Esophagus muscularis mucosa (tissue), 4 donors: ENCODE results near the gene ATP5PD. TPM values are rescaled to one million over a fixed set of nuclear protein-coding genes. Genes with fewer than 3 reads are reported as not detected.
A peak's percentile ranks its signal among the peaks of the same experiment; 100 is the strongest.

Experiments
- DNase-seq: peaks from one replicate; pipeline ENCODE4 v3.0.0-alpha.2; 2017; ENCODE audit errors: extremely low spot score
- H3K27ac ChIP-seq, 4 donors: fragments of 200-600 bp; sonication (generic); replicated peaks in 1 of 4; 1 replicate in 3 of 4; 2 replicates in 1 of 4; pipeline ENCODE4 v1.5.1; 2016 to 2019; ENCODE audit warnings: mild to moderate bottlenecking in 1 of 4
- H3K27me3 ChIP-seq, 4 donors: fragments of 200-600 bp; sonication (generic); one replicate each; pipeline versions ENCODE4 v1.5.1 to v1.6.0; 2016 to 2019
- H3K36me3 ChIP-seq, 4 donors: fragments of 200-600 bp; sonication (generic); one replicate each; pipeline ENCODE4 v1.5.1; 2016 to 2019
- H3K4me1 ChIP-seq, 4 donors: fragments of 200-600 bp; sonication (generic); one replicate each; pipeline ENCODE4 v1.5.1; 2016 to 2019
- H3K4me3 ChIP-seq, 4 donors: fragments of 200-600 bp; sonication (generic); 1 replicate in 2 of 4; 2 replicates in 2 of 4; pipeline ENCODE4 v1.5.1; 2016 to 2019; ENCODE audit warnings: mild to moderate bottlenecking in 4 of 4, moderate library complexity in 1 of 4
- H3K9me3 ChIP-seq, 4 donors: fragments of 200-600 bp; sonication (generic); 1 replicate in 3 of 4; 2 replicates in 1 of 4; pipeline ENCODE4 v1.5.1; 2016 to 2019
- CTCF ChIP-seq, 3 experiments: fragments of 200-600 bp in 2 of 3; fragments of 450-650 bp in 1 of 3; sonication (generic) in 2 of 3; IDR thresholded peaks; one replicate each; pipeline ENCODE4 v1.5.1; 2017 to 2019; ENCODE audit warnings: antibody characterized with exemption in 3 of 3, mild to moderate bottlenecking in 2 of 3, moderate library complexity in 1 of 3
- EP300 ChIP-seq: sonication (generic); formaldehyde crosslinking; IDR thresholded peaks from one replicate; pipeline ENCODE4 v1.6.1; 2017; ENCODE audit warnings: antibody characterized with exemption
- POLR2A ChIP-seq: fragments of 450-650 bp; IDR thresholded peaks from one replicate; pipeline ENCODE4 v1.6.1; 2017; ENCODE audit warnings: antibody characterized with exemption, moderate library complexity, mild to moderate bottlenecking, low read depth
- POLR2AphosphoS5 ChIP-seq, 2 donors: sonication (generic); formaldehyde crosslinking; IDR thresholded peaks; one replicate each; pipeline ENCODE4 v1.6.1; 2017; ENCODE audit warnings: antibody characterized with exemption in 2 of 2
- WGBS: methylation state at CpG from one replicate; pipeline ENCODE4 v1.1.5; 2018; 5-methylcytosine and 5-hydroxymethylcytosine counted together
- intact Hi-C: fragments of 100-400 bp; cut with DNase I; formaldehyde crosslinking; loops from one replicate; pipeline ENCODE4 v1.15.1; 2023
- total RNA-seq, 4 donors: library from RNA; depleted of rRNA; stranded (reverse); fragments of >200 nt; gene quantifications; one replicate each; pipeline versions ENCODE4 v1.1.0 to v1.2.1, GENCODE V29; 2016

The ATP5PD gene
- total RNA-seq, 4 donors from 2014 or later: 202 to 388 (median 256) TPM

GRCh38 chr17:75091855-75092327, 45.1 kb upstream of the ATP5PD start:
- TF ChIP-seq CTCF (IDR thresholded peaks at IDR 0.05) (no peak), POLR2A (no peak), POLR2AphosphoS5 (IDR thresholded peaks at IDR 0.05) (no peak), EP300 (no peak)
- WGBS: 90% methylated on average over 8 of the region's 10 CpGs
- Histone ChIP-seq H3K27ac (no peak overlapping the region), H3K4me1 (peaks cover 39 to 57% (median 53%) of the 10 kb centered on the region in 4 donors), H3K9me3 (no peaks in the 10 kb centered on the region), H3K36me3 (no peaks in the 10 kb centered on the region), H3K27me3 (peaks cover 0 to 15% (median 0%) of the 10 kb centered on the region in 4 donors), H3K4me3 (no peak overlapping the region)
- no peak for DNase-seq
- intact Hi-C loops: no loop called here

- H3K4me1 ChIP-seq: peaks cover 38 to 55% (median 50%) of the 10 kb centered on the region in 4 donors
- no peaks in the 10 kb centered on the region for H3K36me3 ChIP-seq
- no peak for DNase-seq
- no peak overlapping the region for H3K4me3 ChIP-seq
- 57% methylated on average over 17 of the region's 19 CpGs for WGBS
- no peaks in the 10 kb centered on the region for H3K9me3 ChIP-seq
- TF ChIP-seq POLR2A (no peak), EP300 (no peak), CTCF (IDR thresholded peaks at IDR 0.05) (no peak), POLR2AphosphoS5 (IDR thresholded peaks at IDR 0.05) (no peak)
- peaks cover 0 to 17% (median 0%) of the 10 kb centered on the region in 4 donors for H3K27me3 ChIP-seq
- intact Hi-C loops: no loop called here
- peak overlapping the region in 1 of 4 donors; percentile 48 for H3K27ac ChIP-seq
Observed at GRCh38 chr17:75090871-75091854, 44.4 kb upstream of the ATP5PD start.

- Histone ChIP-seq H3K27ac (peak overlapping the region; percentile 69 to 81 (median 76)), H3K36me3 (no peaks in the 10 kb centered on the region), H3K4me3 (peak overlapping the region; percentile 55 to 66 (median 61)), H3K9me3 (no peaks in the 10 kb centered on the region), H3K27me3 (peaks cover 0 to 17% (median 0%) of the 10 kb centered on the region in 4 donors), H3K4me1 (peaks cover 33 to 51% (median 47%) of the 10 kb centered on the region in 4 donors)
- peak in 1 of 2 donors; percentile 39 for TF ChIP-seq POLR2AphosphoS5 (IDR thresholded peaks at IDR 0.05)
- no peak for TF ChIP-seq CTCF (IDR thresholded peaks at IDR 0.05)
- WGBS: 83% methylated on average over 9 of the region's 11 CpGs
- intact Hi-C loops: no loop called here
- DNase-seq: no peak
Observed at GRCh38 chr17:75088465-75089417, 42.0 kb upstream of the ATP5PD start.

- intact Hi-C loops: no loop called here
- no peaks in the 10 kb centered on the region for H3K36me3 ChIP-seq
- no peak for TF ChIP-seq CTCF (IDR thresholded peaks at IDR 0.05)
- no peak for TF ChIP-seq POLR2A
- peak; percentile 23 to 49 for TF ChIP-seq POLR2AphosphoS5 (IDR thresholded peaks at IDR 0.05)
- TF ChIP-seq EP300: no peak
- DNase-seq: peak; percentile 97
- H3K4me3 ChIP-seq: peak within 1 kb of the TSS; percentile 55 to 66 (median 61)
- peak within 1 kb of the TSS; percentile 69 to 81 (median 76) for H3K27ac ChIP-seq
- peaks cover 33 to 49% (median 45%) of the 10 kb centered on the region in 4 donors for H3K4me1 ChIP-seq
- H3K27me3 ChIP-seq: peaks cover 0 to 17% (median 0%) of the 10 kb centered on the region in 4 donors
- WGBS: 25% methylated on average over 19 of the region's 69 CpGs
- no peaks in the 10 kb centered on the region for H3K9me3 ChIP-seq
Observed at GRCh38 chr17:75087558-75088453, 41.0 kb upstream of the ATP5PD start, which contains the start of gene SLC16A5. TSS of gene SLC16A5 (plus strand) at chr17:75087954. CDS start at chr17:75093637, 5,683 bp downstream.
